Duodenal mucosa (tissue), 2 donors: ENCODE measurements around the gene KBTBD8.

ENCODE experiments used
- H3K27ac ChIP-seq: one replicate; pipeline ENCODE4 v1.7.0; 2013; ENCODE audit warnings: low read depth, low read length
- H3K27me3 ChIP-seq, 2 donors: one replicate each; pipeline ENCODE4 v1.7.0; 2013; ENCODE audit warnings: low read length in 2 of 2, control low read depth in 1 of 2; ENCODE audit not compliant: insufficient read depth in 2 of 2, control insufficient read depth in 1 of 2
- H3K36me3 ChIP-seq, 2 donors: one replicate each; pipeline ENCODE4 v1.7.0; 2013; ENCODE audit warnings: low read length in 2 of 2, control low read depth in 1 of 2; ENCODE audit not compliant: insufficient read depth in 2 of 2, control insufficient read depth in 1 of 2
- H3K4me1 ChIP-seq, 2 donors: one replicate each; pipeline ENCODE4 v1.7.0; 2013; ENCODE audit warnings: low read length in 2 of 2, control low read depth in 1 of 2; ENCODE audit not compliant: insufficient read depth in 2 of 2, control insufficient read depth in 1 of 2
- H3K4me3 ChIP-seq, 2 donors: one replicate each; pipeline ENCODE4 v1.7.0; 2013; ENCODE audit warnings: low read length in 2 of 2, low read depth in 1 of 2
- H3K9ac ChIP-seq, 2 donors: one replicate each; pipeline ENCODE4 v1.7.0; 2013; ENCODE audit warnings: low read length in 2 of 2, low read depth in 1 of 2
- H3K9me3 ChIP-seq, 2 donors: one replicate each; pipeline ENCODE4 v1.7.0; 2013; ENCODE audit warnings: low read length in 2 of 2, control low read depth in 1 of 2; ENCODE audit not compliant: control insufficient read depth in 1 of 2

The KBTBD8 gene

DNA sequence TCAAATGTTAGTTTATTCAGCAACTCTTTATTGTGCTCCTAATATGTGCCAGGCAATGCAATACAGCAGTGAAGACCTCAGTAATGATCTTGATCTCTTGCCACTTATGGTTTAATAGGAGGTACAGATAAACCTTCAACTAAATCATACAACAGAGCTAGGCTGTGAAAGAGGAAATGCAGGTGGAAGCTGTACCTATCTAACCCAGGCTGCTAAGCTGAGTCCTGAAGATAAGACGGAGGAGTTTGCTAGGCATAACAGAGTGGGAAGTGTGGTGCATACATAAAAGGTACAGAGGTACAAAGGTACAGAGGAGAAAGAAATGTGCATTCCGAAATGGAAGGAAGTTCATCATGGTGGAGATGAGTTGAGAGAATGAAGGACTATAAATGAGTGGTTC is 35.0 kb downstream of the KBTBD8 start:
- no peak overlapping the region for H3K27ac ChIP-seq
- no peaks in the 10 kb centered on the region for H3K36me3 ChIP-seq
- no peak overlapping the region for H3K4me3 ChIP-seq
- H3K9me3 ChIP-seq, result no peaks in the 10 kb centered on the region
- H3K4me1 ChIP-seq, result peaks cover 7 to 20% of the 10 kb centered on the region in 2 donors
- H3K27me3 ChIP-seq, result no peaks in the 10 kb centered on the region
- H3K9ac ChIP-seq, result no peak overlapping the region

- peaks cover 7 to 20% of the 10 kb centered on the region in 2 donors for H3K4me1 ChIP-seq
- H3K9me3 ChIP-seq, result no peaks in the 10 kb centered on the region
- H3K9ac ChIP-seq, result no peak overlapping the region
- H3K36me3 ChIP-seq, result no peaks in the 10 kb centered on the region
- no peaks in the 10 kb centered on the region for H3K27me3 ChIP-seq
- H3K4me3 ChIP-seq, result no peak overlapping the region
- H3K27ac ChIP-seq, result no peak overlapping the region
These were observed 36.3 kb downstream of the KBTBD8 start for GRCh38 chr3:67034371-67034770.

- Histone ChIP-seq H3K36me3 (no peaks in the 10 kb centered on the region), H3K4me3 (no peak overlapping the region), H3K27me3 (no peaks in the 10 kb centered on the region), H3K4me1 (peaks cover 7 to 9% of the 10 kb centered on the region in 2 donors), H3K9me3 (no peaks in the 10 kb centered on the region), H3K27ac (no peak overlapping the region), H3K9ac (no peak overlapping the region)
These were observed 39.5 kb downstream of the KBTBD8 start for GRCh38 chr3:67037615-67038014.

- Histone ChIP-seq H3K4me3 (no peak overlapping the region), H3K9me3 (no peaks in the 10 kb centered on the region), H3K9ac (no peak overlapping the region), H3K36me3 (no peaks in the 10 kb centered on the region), H3K27ac (no peak overlapping the region), H3K27me3 (no peaks in the 10 kb centered on the region), H3K4me1 (no peaks in the 10 kb centered on the region)
These were observed 46.2 kb downstream of the KBTBD8 start for GRCh38 chr3:67044295-67044694.

GRCh38 chr3:67044955-67045354 is 46.8 kb downstream of the KBTBD8 start:
- H3K27ac ChIP-seq, result no peak overlapping the region
- H3K9ac ChIP-seq, result no peak overlapping the region
- H3K4me1 ChIP-seq, result no peaks in the 10 kb centered on the region
- H3K4me3 ChIP-seq, result no peak overlapping the region
- no peaks in the 10 kb centered on the region for H3K36me3 ChIP-seq
- H3K27me3 ChIP-seq, result no peaks in the 10 kb centered on the region
- no peaks in the 10 kb centered on the region for H3K9me3 ChIP-seq

DNA sequence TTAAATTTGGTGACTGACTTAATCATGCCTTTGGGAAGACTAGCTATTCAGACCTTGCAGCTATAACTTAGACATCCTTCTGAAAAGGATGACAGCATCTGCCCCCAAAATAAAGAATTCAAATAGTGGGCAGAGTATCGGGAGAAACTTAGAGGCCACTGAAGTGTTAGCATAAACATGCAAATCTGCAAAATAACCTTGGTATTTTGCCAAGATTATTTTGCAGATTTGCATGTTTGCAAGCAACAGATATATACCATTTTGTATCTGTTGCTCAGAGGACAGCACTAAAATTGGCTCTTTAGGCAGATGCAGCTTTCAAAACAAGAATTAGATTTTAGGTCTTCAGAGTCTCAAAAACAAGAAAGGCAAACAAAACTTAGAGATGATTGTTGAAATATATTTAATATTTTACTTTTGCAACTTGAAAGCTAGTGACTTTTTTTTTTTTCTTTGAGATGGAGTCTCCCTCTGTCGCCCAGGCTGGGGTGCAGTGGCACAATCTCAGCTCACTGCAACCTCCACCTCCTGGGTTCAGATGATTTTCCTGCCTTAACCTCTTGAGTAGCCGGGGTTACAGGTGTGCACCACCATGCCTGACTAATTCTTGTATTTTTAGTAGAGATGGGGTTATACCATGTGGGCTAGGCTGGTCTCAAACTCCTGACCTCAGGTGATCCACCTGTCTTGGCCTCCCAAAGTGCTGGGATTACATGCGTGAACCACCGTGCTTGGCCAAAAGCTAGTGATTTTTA is 47.8 kb downstream of the KBTBD8 start:
- Histone ChIP-seq H3K9me3 (no peaks in the 10 kb centered on the region), H3K4me3 (no peak overlapping the region), H3K27me3 (no peaks in the 10 kb centered on the region), H3K9ac (no peak overlapping the region), H3K4me1 (no peaks in the 10 kb centered on the region), H3K27ac (no peak overlapping the region), H3K36me3 (no peaks in the 10 kb centered on the region)

GRCh38 chr3:67047051-67047450 is 48.9 kb downstream of the KBTBD8 start:
- no peaks in the 10 kb centered on the region for H3K4me1 ChIP-seq
- no peaks in the 10 kb centered on the region for H3K9me3 ChIP-seq
- no peaks in the 10 kb centered on the region for H3K27me3 ChIP-seq
- no peak overlapping the region for H3K27ac ChIP-seq
- no peak overlapping the region for H3K9ac ChIP-seq
- no peak overlapping the region for H3K4me3 ChIP-seq
- no peaks in the 10 kb centered on the region for H3K36me3 ChIP-seq

GRCh38 chr3:67048067-67048714 is 50.1 kb downstream of the KBTBD8 start:
- Histone ChIP-seq H3K4me3 (no peak overlapping the region), H3K36me3 (no peaks in the 10 kb centered on the region), H3K9ac (no peak overlapping the region), H3K4me1 (no peaks in the 10 kb centered on the region), H3K9me3 (no peaks in the 10 kb centered on the region), H3K27ac (no peak overlapping the region), H3K27me3 (no peaks in the 10 kb centered on the region)

- H3K27me3 ChIP-seq, result no peaks in the 10 kb centered on the region
- no peaks in the 10 kb centered on the region for H3K36me3 ChIP-seq
- H3K4me3 ChIP-seq, result no peak overlapping the region
- H3K9ac ChIP-seq, result no peak overlapping the region
- H3K27ac ChIP-seq, result no peak overlapping the region
- no peaks in the 10 kb centered on the region for H3K4me1 ChIP-seq
- no peaks in the 10 kb centered on the region for H3K9me3 ChIP-seq
These were observed 50.6 kb downstream of the KBTBD8 start for GRCh38 chr3:67048715-67049074.

DNA sequence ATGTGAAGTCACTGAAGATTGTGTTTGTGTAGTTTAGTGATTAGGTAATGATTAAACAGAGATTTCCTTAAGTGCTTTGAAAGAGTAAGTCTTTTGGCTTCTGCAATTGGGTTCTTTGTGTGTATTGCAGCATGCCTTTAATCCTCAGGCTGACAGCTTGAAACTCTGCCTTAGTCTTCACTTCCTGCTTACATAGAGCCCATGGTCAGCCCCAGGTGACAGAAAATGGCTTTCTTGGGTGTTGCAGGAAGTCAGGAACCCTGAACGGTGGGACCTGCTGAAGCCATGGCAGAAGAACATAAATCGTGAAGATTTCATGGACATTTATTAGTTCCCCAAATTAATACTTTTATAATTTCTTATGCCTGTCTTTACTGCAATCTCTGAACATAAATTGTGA is 61.3 kb downstream of the KBTBD8 start:
- Histone ChIP-seq H3K27me3 (peaks cover 0 to 2% of the 10 kb centered on the region in 2 donors), H3K9ac (no peak overlapping the region), H3K27ac (no peak overlapping the region), H3K4me3 (no peak overlapping the region), H3K36me3 (no peaks in the 10 kb centered on the region), H3K9me3 (no peaks in the 10 kb centered on the region), H3K4me1 (no peaks in the 10 kb centered on the region)
